SJCRH30 (cell line): ENCODE data around the gene KCNIP4. TPM values are rescaled to one million over a fixed set of nuclear protein-coding genes. Genes with fewer than 3 reads are reported as not detected.

Source experiments
- DNase-seq, 2 experiments: peaks; one replicate each; pipeline ENCODE4 v3.0.0-alpha.2; 2015 to 2020
- H3K27ac ChIP-seq: fragments of 250-450 bp; sonication (Bioruptor Pico); 2 replicates; pipeline ENCODE4 v1.5.1; 2020; ENCODE audit warnings: mild to moderate bottlenecking, moderate library complexity
- H3K27me3 ChIP-seq: fragments of 250-450 bp; sonication (Bioruptor Pico); 2 replicates; pipeline ENCODE4 v1.5.1; 2020; ENCODE audit warnings: mild to moderate bottlenecking, moderate library complexity
- H3K36me3 ChIP-seq: fragments of 250-450 bp; sonication (Bioruptor Pico); 2 replicates; pipeline ENCODE4 v1.5.1; 2020; ENCODE audit warnings: mild to moderate bottlenecking, moderate library complexity
- H3K4me1 ChIP-seq: fragments of 250-450 bp; sonication (Bioruptor Pico); 2 replicates; pipeline ENCODE4 v1.5.1; 2020; ENCODE audit warnings: mild to moderate bottlenecking, moderate library complexity
- H3K4me3 ChIP-seq: fragments of 250-450 bp; sonication (Bioruptor Pico); 2 replicates; pipeline ENCODE4 v1.5.1; 2020; ENCODE audit warnings: mild to moderate bottlenecking, moderate library complexity
- H3K9me3 ChIP-seq: fragments of 250-450 bp; sonication (Bioruptor Pico); replicated peaks from 2 replicates; pipeline ENCODE4 v1.5.1; 2020; ENCODE audit warnings: mild to moderate bottlenecking, moderate library complexity
- total RNA-seq: library from RNA; depleted of rRNA; stranded (reverse); fragments of >200 nt; shearing (Covaris generic); gene quantifications from 2 replicates; pipeline ENCODE4 v1.2.3, GENCODE V29; 2014

Gene KCNIP4
- total RNA-seq, 1 experiment from 2014 or later, result 0.67 TPM

GRCh38 chr4:21011106-21011505, 937.5 kb downstream of the KCNIP4 start:
- Histone ChIP-seq H3K9me3 (no peaks in the 10 kb centered on the region; the same call in 1 of the 2 replicates), H3K27me3 (no peaks in the 10 kb centered on the region), H3K36me3 (no peaks in the 10 kb centered on the region), H3K4me3 (no peak overlapping the region), H3K4me1 (peaks cover 10% of the 10 kb centered on the region; the same call in 1 of the 2 replicates), H3K27ac (no peak overlapping the region)
- DNase-seq, result no peak

- Histone ChIP-seq H3K9me3 (no peaks in the 10 kb centered on the region; the same call in 1 of the 2 replicates), H3K4me3 (no peak overlapping the region), H3K27me3 (no peaks in the 10 kb centered on the region), H3K36me3 (no peaks in the 10 kb centered on the region), H3K27ac (no peak overlapping the region), H3K4me1 (peaks cover 10% of the 10 kb centered on the region; the same call in 1 of the 2 replicates)
- no peak for DNase-seq
Observed at GRCh38 chr4:21009956-21010355, 938.6 kb downstream of the KCNIP4 start.

- no peaks in the 10 kb centered on the region for H3K27me3 ChIP-seq
- H3K36me3 ChIP-seq, result no peaks in the 10 kb centered on the region
- no peak overlapping the region for H3K4me3 ChIP-seq
- H3K4me1 ChIP-seq, result no peaks in the 10 kb centered on the region
- H3K9me3 ChIP-seq, result no peaks in the 10 kb centered on the region
- no peak overlapping the region for H3K27ac ChIP-seq
- DNase-seq, result no peak
Observed at GRCh38 chr4:21005647-21006046, 942.9 kb downstream of the KCNIP4 start.

GRCh38 chr4:21002976-21003375, 945.6 kb downstream of the KCNIP4 start:
- H3K4me3 ChIP-seq, result no peak overlapping the region
- H3K9me3 ChIP-seq, result no peaks in the 10 kb centered on the region
- H3K27me3 ChIP-seq, result no peaks in the 10 kb centered on the region
- H3K27ac ChIP-seq, result no peak overlapping the region
- no peaks in the 10 kb centered on the region for H3K36me3 ChIP-seq
- no peaks in the 10 kb centered on the region for H3K4me1 ChIP-seq
- no peak for DNase-seq

GRCh38 chr4:21002286-21002685, 946.3 kb downstream of the KCNIP4 start:
- H3K27me3 ChIP-seq, result no peaks in the 10 kb centered on the region
- no peak overlapping the region for H3K4me3 ChIP-seq
- H3K27ac ChIP-seq, result no peak overlapping the region
- no peak for DNase-seq
- H3K36me3 ChIP-seq, result no peaks in the 10 kb centered on the region
- H3K9me3 ChIP-seq, result no peaks in the 10 kb centered on the region
- no peaks in the 10 kb centered on the region for H3K4me1 ChIP-seq

- Histone ChIP-seq H3K27ac (no peak overlapping the region), H3K9me3 (no peaks in the 10 kb centered on the region), H3K27me3 (no peaks in the 10 kb centered on the region), H3K4me1 (no peaks in the 10 kb centered on the region), H3K4me3 (no peak overlapping the region), H3K36me3 (no peaks in the 10 kb centered on the region)
- DNase-seq, result no peak
Observed at GRCh38 chr4:21001490-21001889, 947.1 kb downstream of the KCNIP4 start.

- no peak overlapping the region for H3K27ac ChIP-seq
- no peaks in the 10 kb centered on the region for H3K4me1 ChIP-seq
- no peaks in the 10 kb centered on the region for H3K9me3 ChIP-seq
- H3K27me3 ChIP-seq, result no peaks in the 10 kb centered on the region
- no peaks in the 10 kb centered on the region for H3K36me3 ChIP-seq
- H3K4me3 ChIP-seq, result no peak overlapping the region
- no peak for DNase-seq
Observed at GRCh38 chr4:20997886-20998285, 950.7 kb downstream of the KCNIP4 start.

- DNase-seq, result no peak
- H3K4me1 ChIP-seq, result no peaks in the 10 kb centered on the region
- no peaks in the 10 kb centered on the region for H3K27me3 ChIP-seq
- H3K4me3 ChIP-seq, result no peak overlapping the region
- no peaks in the 10 kb centered on the region for H3K9me3 ChIP-seq
- H3K27ac ChIP-seq, result no peak overlapping the region
- H3K36me3 ChIP-seq, result no peaks in the 10 kb centered on the region
Observed at GRCh38 chr4:20995610-20996009, 953.0 kb downstream of the KCNIP4 start.

- H3K9me3 ChIP-seq, result no peaks in the 10 kb centered on the region
- H3K27ac ChIP-seq, result no peak overlapping the region
- H3K27me3 ChIP-seq, result no peaks in the 10 kb centered on the region
- H3K4me3 ChIP-seq, result no peak overlapping the region
- H3K4me1 ChIP-seq, result no peaks in the 10 kb centered on the region
- H3K36me3 ChIP-seq, result no peaks in the 10 kb centered on the region
- no peak for DNase-seq
Observed at GRCh38 chr4:20995015-20995414, 953.6 kb downstream of the KCNIP4 start.

- Histone ChIP-seq H3K27me3 (no peaks in the 10 kb centered on the region), H3K36me3 (no peaks in the 10 kb centered on the region), H3K9me3 (peaks cover 3% of the 10 kb centered on the region; the same call in 1 of the 2 replicates), H3K4me1 (no peaks in the 10 kb centered on the region), H3K4me3 (no peak overlapping the region), H3K27ac (no peak overlapping the region)
- no peak for DNase-seq
Observed at GRCh38 chr4:20992002-20992401, 956.6 kb downstream of the KCNIP4 start.

- H3K4me3 ChIP-seq, result no peak overlapping the region
- H3K27me3 ChIP-seq, result no peaks in the 10 kb centered on the region
- peaks cover 3% of the 10 kb centered on the region; the same call in 1 of the 2 replicates for H3K9me3 ChIP-seq
- no peaks in the 10 kb centered on the region for H3K36me3 ChIP-seq
- no peaks in the 10 kb centered on the region for H3K4me1 ChIP-seq
- no peak overlapping the region for H3K27ac ChIP-seq
- DNase-seq, result no peak
Observed at GRCh38 chr4:20987191-20987590, 961.4 kb downstream of the KCNIP4 start.

GRCh38 chr4:20984576-20984836, 964.1 kb downstream of the KCNIP4 start:
- DNase-seq, result no peak
- Histone ChIP-seq H3K4me1 (no peaks in the 10 kb centered on the region), H3K36me3 (no peaks in the 10 kb centered on the region), H3K4me3 (no peak overlapping the region), H3K27ac (no peak overlapping the region), H3K9me3 (peaks cover 3% of the 10 kb centered on the region; the same call in 1 of the 2 replicates), H3K27me3 (no peaks in the 10 kb centered on the region)

GRCh38 chr4:20983763-20984575, 964.6 kb downstream of the KCNIP4 start:
- DNase-seq, result peak in 1 of 2 experiments; percentile 1

GRCh38 chr4:20982544-20982943, 966.0 kb downstream of the KCNIP4 start:
- Histone ChIP-seq H3K4me3 (no peak overlapping the region), H3K36me3 (no peaks in the 10 kb centered on the region), H3K4me1 (no peaks in the 10 kb centered on the region), H3K27ac (no peak overlapping the region), H3K27me3 (no peaks in the 10 kb centered on the region), H3K9me3 (no peaks in the 10 kb centered on the region)
- DNase-seq, result no peak

More at GRCh38 chr4:20983763-20984575, 964.6 kb downstream of the KCNIP4 start:
- H3K4me1 ChIP-seq, result no peaks in the 10 kb centered on the region
- no peak overlapping the region for H3K27ac ChIP-seq
- no peaks in the 10 kb centered on the region for H3K36me3 ChIP-seq
- no peaks in the 10 kb centered on the region for H3K27me3 ChIP-seq
- peaks cover 3% of the 10 kb centered on the region; the same call in 1 of the 2 replicates for H3K9me3 ChIP-seq
- no peak overlapping the region for H3K4me3 ChIP-seq

- Histone ChIP-seq H3K27ac (no peak overlapping the region), H3K4me3 (no peak overlapping the region), H3K4me1 (peaks cover 7% of the 10 kb centered on the region), H3K36me3 (no peaks in the 10 kb centered on the region), H3K9me3 (no peaks in the 10 kb centered on the region), H3K27me3 (no peaks in the 10 kb centered on the region)
- DNase-seq, result no peak
Observed at GRCh38 chr4:20960291-20960690, 988.3 kb downstream of the KCNIP4 start.

GRCh38 chr4:20954541-20954940, 994.0 kb downstream of the KCNIP4 start:
- peak overlapping the region; percentile 13; the same call in 1 of the 2 replicates for H3K4me3 ChIP-seq
- peaks cover 37% of the 10 kb centered on the region for H3K4me1 ChIP-seq
- peak; percentile 70 to 87 for DNase-seq
- H3K27me3 ChIP-seq, result no peaks in the 10 kb centered on the region
- H3K9me3 ChIP-seq, result no peaks in the 10 kb centered on the region
- peak overlapping the region; percentile 87 for H3K27ac ChIP-seq
- H3K36me3 ChIP-seq, result no peaks in the 10 kb centered on the region
